Mesenchymal stem cell (in vitro differentiated cells and primary cell): ENCODE results near the gene ALCAM.

Source experiments
- DNase-seq: peaks from one replicate; pipeline ENCODE4 v3.0.0-alpha.2; 2013
- H2AFZ ChIP-seq: one replicate; pipeline ENCODE4 v1.6.1; 2013; ENCODE audit warnings: low read depth, mild to moderate bottlenecking, control low read depth, inconsistent platforms, low read length, moderate library complexity
- H2AK5ac ChIP-seq: 2 replicates; pipeline ENCODE4 v1.6.1; 2013; ENCODE audit warnings: low read length, moderate library complexity, mild to moderate bottlenecking, inconsistent platforms; ENCODE audit not compliant: severe bottlenecking
- H2BK120ac ChIP-seq: one replicate; pipeline ENCODE4 v1.6.1; 2013; ENCODE audit warnings: low read depth, mild to moderate bottlenecking, inconsistent platforms, low read length, moderate library complexity
- H2BK12ac ChIP-seq, 2 experiments: one replicate each; pipeline ENCODE4 v1.6.1; 2013; ENCODE audit warnings: inconsistent platforms in 2 of 2, low read length in 2 of 2, mild to moderate bottlenecking in 2 of 2, moderate library complexity in 2 of 2, control low read depth in 1 of 2
- H2BK15ac ChIP-seq: one replicate; pipeline ENCODE4 v1.6.1; 2013; ENCODE audit warnings: mild to moderate bottlenecking, low read depth, inconsistent platforms; ENCODE audit not compliant: poor library complexity, severe bottlenecking
- H2BK5ac ChIP-seq: 2 replicates; pipeline ENCODE4 v1.6.1; 2013; ENCODE audit warnings: low read depth, mild to moderate bottlenecking, low read length, control low read depth, inconsistent platforms; ENCODE audit not compliant: poor library complexity, severe bottlenecking
- H3K14ac ChIP-seq, 2 experiments: one replicate each; pipeline ENCODE4 v1.6.1; 2013; ENCODE audit warnings: inconsistent platforms in 2 of 2, low read length in 2 of 2, control low read depth in 1 of 2, mild to moderate bottlenecking in 1 of 2, moderate library complexity in 1 of 2
- H3K18ac ChIP-seq, 2 experiments: one replicate each; pipeline ENCODE4 v1.6.1; 2013; ENCODE audit warnings: inconsistent platforms in 2 of 2, low read length in 2 of 2, control low read depth in 1 of 2, low read depth in 1 of 2, mild to moderate bottlenecking in 1 of 2
- H3K23ac ChIP-seq, 2 experiments: one replicate each; pipeline ENCODE4 v1.6.1; 2013; ENCODE audit warnings: inconsistent platforms in 2 of 2, low read length in 2 of 2, mild to moderate bottlenecking in 2 of 2, moderate library complexity in 2 of 2, control low read depth in 1 of 2
- H3K27ac ChIP-seq: 2 replicates; pipeline ENCODE4 v1.5.1; 2013; ENCODE audit warnings: mild to moderate bottlenecking, moderate library complexity, low read length, control low read depth, inconsistent platforms; ENCODE audit not compliant: poor library complexity, severe bottlenecking
- H3K27me3 ChIP-seq, 2 experiments: 2 replicates each; pipeline versions ENCODE4 v1.6.1 to v1.7.0; 2013; ENCODE audit warnings: low read length in 2 of 2, mild to moderate bottlenecking in 2 of 2, moderate library complexity in 2 of 2, control low read depth in 1 of 2, inconsistent platforms in 1 of 2; ENCODE audit not compliant: control insufficient read depth in 1 of 2, insufficient read depth in 1 of 2
- H3K36me3 ChIP-seq, 2 experiments: 2 replicates each; pipeline versions ENCODE4 v1.6.1 to v1.7.0; 2013; ENCODE audit warnings: low read length in 2 of 2, control low read depth in 1 of 2, inconsistent platforms in 1 of 2, low read depth in 1 of 2, mild to moderate bottlenecking in 1 of 2; ENCODE audit not compliant: insufficient read depth in 2 of 2, control insufficient read depth in 1 of 2
- H3K4ac ChIP-seq, 2 experiments: one replicate each; pipeline ENCODE4 v1.6.1; 2013; ENCODE audit warnings: inconsistent platforms in 2 of 2, low read length in 2 of 2, mild to moderate bottlenecking in 2 of 2, moderate library complexity in 2 of 2, control low read depth in 1 of 2, low read depth in 1 of 2
- H3K4me1 ChIP-seq: 2 replicates; pipeline ENCODE4 v1.6.1; 2013; ENCODE audit warnings: low read depth, low read length, control low read depth; ENCODE audit not compliant: control insufficient read depth, insufficient read depth
- H3K4me2 ChIP-seq: 2 replicates; pipeline ENCODE4 v1.6.1; 2013; ENCODE audit warnings: low read length, mild to moderate bottlenecking, inconsistent platforms; ENCODE audit not compliant: poor library complexity, severe bottlenecking
- H3K4me3 ChIP-seq, 2 experiments: 2 replicates each; pipeline versions ENCODE4 v1.5.1 to v1.7.0; 2013; ENCODE audit warnings: low read length in 2 of 2, mild to moderate bottlenecking in 2 of 2, control low read depth in 1 of 2, low read depth in 1 of 2; ENCODE audit not compliant: insufficient read depth in 1 of 2
- H3K79me1 ChIP-seq: replicated peaks from 2 replicates; pipeline ENCODE4 v1.6.1; 2013; ENCODE audit warnings: mild to moderate bottlenecking, control low read depth, low read length, inconsistent platforms; ENCODE audit not compliant: poor library complexity, severe bottlenecking
- H3K9ac ChIP-seq: 2 replicates; pipeline ENCODE4 v1.7.0; 2013; ENCODE audit warnings: mild to moderate bottlenecking, low read length, moderate library complexity
- H3K9me3 ChIP-seq: 2 replicates; pipeline ENCODE4 v1.7.0; 2013; ENCODE audit warnings: mild to moderate bottlenecking, low read length; ENCODE audit not compliant: control insufficient read depth
- H4K8ac ChIP-seq: one replicate; pipeline ENCODE4 v1.6.1; 2013; ENCODE audit warnings: inconsistent platforms, mild to moderate bottlenecking, low read length, moderate library complexity
- H4K91ac ChIP-seq: one replicate; pipeline ENCODE4 v1.6.1; 2013; ENCODE audit warnings: mild to moderate bottlenecking, low read length, inconsistent platforms
- WGBS: methylation state at CpG from one replicate; pipeline ENCODE4 v1.1.7; 2013; ENCODE audit warnings: mixed read lengths; 5-methylcytosine and 5-hydroxymethylcytosine counted together

ALCAM gene

GRCh38 chr3:105417525-105418289 is 51.0 kb downstream of the ALCAM start:
- no CpG with 5 or more reads among the region's 3 CpGs for WGBS

GRCh38 chr3:105422645-105423044 is 55.9 kb downstream of the ALCAM start:
- H3K14ac ChIP-seq = no peak overlapping the region
- no peak overlapping the region for H3K9ac ChIP-seq
- H3K27ac ChIP-seq = no peak overlapping the region
- no CpG with 5 or more reads among the region's 2 CpGs for WGBS
- H2BK120ac ChIP-seq = no peak overlapping the region
- no peak for DNase-seq
- H2AFZ ChIP-seq = no peak overlapping the region
- H3K4me2 ChIP-seq = no peak overlapping the region
- no peak overlapping the region for H3K4ac ChIP-seq
- no peak overlapping the region for H3K18ac ChIP-seq
- H3K4me3 ChIP-seq = no peak overlapping the region
- no peaks in the 10 kb centered on the region for H3K9me3 ChIP-seq
- no peak overlapping the region for H2BK5ac ChIP-seq
- no peaks in the 10 kb centered on the region for H3K4me1 ChIP-seq
- H2BK15ac ChIP-seq = no peak overlapping the region
- H4K91ac ChIP-seq = no peak overlapping the region
- no peaks in the 10 kb centered on the region for H3K36me3 ChIP-seq
- H2BK12ac ChIP-seq = no peak overlapping the region
- no peaks in the 10 kb centered on the region for H3K27me3 ChIP-seq
- H3K23ac ChIP-seq = no peak overlapping the region
- H2AK5ac ChIP-seq = no peak overlapping the region
- peaks cover 5% of the 10 kb centered on the region for H3K79me1 ChIP-seq
- no peak overlapping the region for H4K8ac ChIP-seq

More at GRCh38 chr3:105417525-105418289, 51.0 kb downstream of the ALCAM start:
- Histone ChIP-seq H3K79me1 (peaks cover 6% of the 10 kb centered on the region), H3K23ac (no peak overlapping the region), H3K4me2 (no peak overlapping the region), H3K9ac (no peak overlapping the region), H2BK5ac (no peak overlapping the region), H2BK12ac (no peak overlapping the region), H2AK5ac (no peak overlapping the region), H3K18ac (no peak overlapping the region), H3K4me1 (no peaks in the 10 kb centered on the region), H3K36me3 (no peaks in the 10 kb centered on the region), H3K9me3 (no peaks in the 10 kb centered on the region), H3K14ac (no peak overlapping the region), H3K27me3 (no peaks in the 10 kb centered on the region), H2BK15ac (no peak overlapping the region), H3K27ac (no peak overlapping the region), H2AFZ (no peak overlapping the region), H4K91ac (no peak overlapping the region), H3K4ac (no peak overlapping the region), H2BK120ac (no peak overlapping the region), H4K8ac (no peak overlapping the region), H3K4me3 (no peak overlapping the region)
- DNase-seq = no peak

GRCh38 chr3:105423397-105423796 is 56.7 kb downstream of the ALCAM start:
- H2BK12ac ChIP-seq = no peak overlapping the region
- no peaks in the 10 kb centered on the region for H3K9me3 ChIP-seq
- H4K8ac ChIP-seq = no peak overlapping the region
- H2BK5ac ChIP-seq = no peak overlapping the region
- H3K4me3 ChIP-seq = no peak overlapping the region
- WGBS = 89% methylated on average over 1 of the region's 2 CpGs
- H2AFZ ChIP-seq = no peak overlapping the region
- no peak overlapping the region for H3K4ac ChIP-seq
- no peak overlapping the region for H3K9ac ChIP-seq
- no peak overlapping the region for H3K18ac ChIP-seq
- no peak overlapping the region for H4K91ac ChIP-seq
- no peaks in the 10 kb centered on the region for H3K36me3 ChIP-seq
- H2AK5ac ChIP-seq = no peak overlapping the region
- H3K27ac ChIP-seq = no peak overlapping the region
- H3K4me2 ChIP-seq = no peak overlapping the region
- H3K4me1 ChIP-seq = no peaks in the 10 kb centered on the region
- H2BK120ac ChIP-seq = no peak overlapping the region
- H3K23ac ChIP-seq = no peak overlapping the region
- peaks cover 5% of the 10 kb centered on the region for H3K79me1 ChIP-seq
- H2BK15ac ChIP-seq = no peak overlapping the region
- H3K27me3 ChIP-seq = no peaks in the 10 kb centered on the region
- H3K14ac ChIP-seq = no peak overlapping the region
- no peak for DNase-seq

GRCh38 chr3:105424412-105425152 is 57.9 kb downstream of the ALCAM start:
- Histone ChIP-seq H3K4me2 (no peak overlapping the region), H2BK15ac (no peak overlapping the region), H3K9me3 (no peaks in the 10 kb centered on the region), H2BK5ac (no peak overlapping the region), H3K9ac (no peak overlapping the region), H4K91ac (no peak overlapping the region), H3K4me3 (no peak overlapping the region), H3K4me1 (no peaks in the 10 kb centered on the region), H3K36me3 (no peaks in the 10 kb centered on the region), H3K27me3 (no peaks in the 10 kb centered on the region), H3K23ac (no peak overlapping the region), H3K18ac (no peak overlapping the region), H2AK5ac (no peak overlapping the region), H3K4ac (no peak overlapping the region), H2BK120ac (no peak overlapping the region), H3K79me1 (peaks cover 5% of the 10 kb centered on the region), H2AFZ (no peak overlapping the region), H3K27ac (no peak overlapping the region), H3K14ac (no peak overlapping the region), H4K8ac (no peak overlapping the region), H2BK12ac (no peak overlapping the region)
- no CpG with 5 or more reads among the region's 2 CpGs for WGBS
- DNase-seq = no peak
